ENCODE results near the gene LAG3.
A peak's percentile ranks its signal among the peaks of the same experiment; 100 is the strongest.
"Not testable (repeated sequence)": the region's sequence is repeated elsewhere in the genome, so short reads cannot be mapped to it uniquely, and the experiment has no call there.

LAG3 gene

GRCh38 chr12:6772331-6772695 lies at the start of gene LAG3:
TSS of gene LAG3 (plus strand) at chr12:6772520. CDS start at chr12:6772853, 333 bp downstream.
- DNase-seq: peak; percentile 86

GRCh38 chr12:6722863-6723262 lies 49.5 kb upstream of the LAG3 start:
- DNase-seq: no peak
- ATAC-seq: no peak

More at GRCh38 chr12:6772331-6772695, at the start of gene LAG3:
- peak; percentile 58 for ATAC-seq

- peak; percentile 99 for ATAC-seq
- DNase-seq: peak; percentile 98
Observed at GRCh38 chr12:6723607-6724408, 48.5 kb upstream of the LAG3 start, which contains the start of gene COPS7A. TSS of gene COPS7A (plus strand) at chr12:6724046. CDS start at chr12:6724657, 611 bp downstream.

- peak; percentile 42 for DNase-seq
- ATAC-seq: peak; percentile 14
Observed at GRCh38 chr12:6724409-6724797, 47.9 kb upstream of the LAG3 start.

GRCh38 chr12:6725350-6725749 lies 47.0 kb upstream of the LAG3 start:
- no peak for DNase-seq
- ATAC-seq: no peak

- DNase-seq (no peak), ATAC-seq (no peak)
Observed at GRCh38 chr12:6729186-6729585, 43.1 kb upstream of the LAG3 start.

GRCh38 chr12:6730169-6730568 lies 42.2 kb upstream of the LAG3 start:
- ATAC-seq (no peak), DNase-seq (no peak)

GRCh38 chr12:6734506-6735387 lies 37.6 kb upstream of the LAG3 start:
- DNase-seq (no peak), ATAC-seq (no peak)

- ATAC-seq (no peak), DNase-seq (peak; percentile 49)
Observed at GRCh38 chr12:6735448-6736191, 36.7 kb upstream of the LAG3 start.

- no peak for DNase-seq
- ATAC-seq: no peak
Observed at GRCh38 chr12:6736754-6737153, 35.6 kb upstream of the LAG3 start.

- DNase-seq, ATAC-seq: not testable (repeated sequence)
Observed at GRCh38 chr12:6742080-6742479, 30.2 kb upstream of the LAG3 start.

GRCh38 chr12:6742834-6743233 lies 29.5 kb upstream of the LAG3 start:
- peak; percentile 85 for ATAC-seq

GRCh38 chr12:6743300-6743699 lies 29.0 kb upstream of the LAG3 start:
- ATAC-seq (peak; percentile 16), DNase-seq (peak; percentile 25)

More at GRCh38 chr12:6742834-6743233, 29.5 kb upstream of the LAG3 start:
- no peak for DNase-seq

- no peak for DNase-seq
- ATAC-seq: peak; percentile 38
Observed at GRCh38 chr12:6745741-6746525, 26.4 kb upstream of the LAG3 start.

- ATAC-seq (no peak), DNase-seq (no peak)
Observed at GRCh38 chr12:6747216-6747615, 25.1 kb upstream of the LAG3 start.

- no peak for DNase-seq
- no peak for ATAC-seq
Observed at GRCh38 chr12:6748761-6749160, 23.6 kb upstream of the LAG3 start.

GRCh38 chr12:6750506-6750905 lies 21.8 kb upstream of the LAG3 start:
- ATAC-seq: no peak
- no peak for DNase-seq

GRCh38 chr12:6751767-6752166 lies 20.6 kb upstream of the LAG3 start:
- ATAC-seq: no peak
- no peak for DNase-seq

GRCh38 chr12:6752167-6752920 lies 20.0 kb upstream of the LAG3 start:
- DNase-seq (peak; percentile 53), ATAC-seq (peak; percentile 0)

- DNase-seq: peak; percentile 98
- peak; percentile 97 for ATAC-seq
Observed at GRCh38 chr12:6752921-6753771, 19.2 kb upstream of the LAG3 start, which contains the start of gene MLF2. TSS of gene MLF2 (minus strand) at chr12:6753141. CDS start at chr12:6752334, 807 bp downstream.
